PC-9 (cell line): ENCODE results near the gene FILIP1. TPM values are rescaled to one million over a fixed set of nuclear protein-coding genes. Genes with fewer than 3 reads are reported as not detected.
A peak's percentile ranks its signal among the peaks of the same experiment; 100 is the strongest.

ENCODE experiments used
- BruUV-seq: library from RNA; stranded (reverse); fragments of 400-500 nt; replicated peaks from 2 replicates; lab custom pipeline; 2021; lab: Mats Ljungman, UMichigan
- CTCF ChIA-PET: fragments of 300-600 bp; sonication (Branson Sonifier 250); formaldehyde crosslinking; loops from one replicate; lab custom pipeline; 2022; ENCODE audit warnings: antibody characterized with exemption; lab: Charles Lee
- POLR2A ChIA-PET: fragments of 300-600 bp; sonication (Branson Sonifier 250); formaldehyde crosslinking; loops from one replicate; lab custom pipeline; 2022; ENCODE audit warnings: antibody characterized with exemption; ENCODE audit not compliant: unreplicated experiment; lab: Charles Lee
- DNase-seq, 2 experiments: peaks; one replicate each; pipeline versions ENCODE4 v3.0.0 to v3.0.0-alpha.2; 2015 to 2022; ENCODE audit warnings: mixed read lengths in 1 of 2
- H2AFZ ChIP-seq: fragments of 200-600 bp; sonication (generic); 2 replicates; pipeline ENCODE4 v1.8.1; 2017; ENCODE audit warnings: antibody characterized with exemption
- H3F3A ChIP-seq: fragments of 200-600 bp; sonication (generic); 2 replicates; pipeline ENCODE4 v1.8.1; 2017; ENCODE audit warnings: antibody characterized with exemption, mild to moderate bottlenecking, low read depth; ENCODE audit not compliant: insufficient read depth
- H3K27ac ChIP-seq: fragments of 200-600 bp; sonication (generic); 2 replicates; pipeline ENCODE4 v1.6.1; 2016; ENCODE audit warnings: mixed run types
- H3K27me3 ChIP-seq: fragments of 200-600 bp; sonication (generic); 2 replicates; pipeline ENCODE4 v1.6.1; 2016; ENCODE audit warnings: low read depth, mixed run types; ENCODE audit not compliant: insufficient read depth
- H3K36me3 ChIP-seq: fragments of 200-600 bp; sonication (generic); 2 replicates; pipeline ENCODE4 v1.6.1; 2016; ENCODE audit warnings: low read depth, mixed run types
- H3K4me1 ChIP-seq: fragments of 200-600 bp; sonication (generic); replicated peaks from 2 replicates; pipeline ENCODE4 v1.6.1; 2016; ENCODE audit warnings: mixed run types; ENCODE audit not compliant: insufficient read depth
- H3K4me2 ChIP-seq: fragments of 200-600 bp; sonication (generic); 2 replicates; pipeline ENCODE4 v1.6.1; 2017; ENCODE audit warnings: mixed run types
- H3K4me3 ChIP-seq: fragments of 200-600 bp; sonication (generic); 2 replicates; pipeline ENCODE4 v1.6.1; 2016; ENCODE audit warnings: mixed run types
- H3K79me2 ChIP-seq: fragments of 200-600 bp; sonication (generic); 2 replicates; pipeline ENCODE4 v1.6.1; 2017; ENCODE audit warnings: low read depth, mixed run types
- H3K9me2 ChIP-seq: fragments of 200-600 bp; sonication (generic); 2 replicates; pipeline ENCODE4 v1.8.1; 2017; ENCODE audit warnings: mild to moderate bottlenecking; ENCODE audit not compliant: insufficient read depth
- H3K9me3 ChIP-seq: fragments of 200-600 bp; sonication (generic); 2 replicates; pipeline ENCODE4 v1.8.1; 2016; ENCODE audit warnings: low read depth; ENCODE audit not compliant: insufficient read depth
- H4K20me1 ChIP-seq: fragments of 200-600 bp; sonication (generic); 2 replicates; pipeline ENCODE4 v1.8.1; 2017; ENCODE audit not compliant: insufficient read depth
- EZH2 ChIP-seq: fragments of 200-600 bp; sonication (generic); IDR thresholded peaks from 2 replicates; pipeline ENCODE4 v1.8.0; 2017; ENCODE audit warnings: antibody characterized with exemption, low read depth
- intact Hi-C: fragments of 100-400 bp; cut with micrococcal nuclease; formaldehyde crosslinking; loops from one replicate; pipeline ENCODE4 v1.10.0; 2022; ENCODE audit not compliant: unreplicated experiment
- total RNA-seq: library from RNA; stranded (reverse); gene quantifications from 2 replicates; pipeline ENCODE4 v1.2.3, GENCODE V29; 2021
- TF ChIP-seq, protein P1 (sequence below): fragments of 200-600 bp; sonication (generic); conservative IDR thresholded peaks from 2 replicates; pipeline ENCODE4 v1.6.1; 2017; ENCODE audit warnings: mixed run types, antibody characterized with exemption, mild to moderate bottlenecking, moderate library complexity

Gene FILIP1
- total RNA-seq, 1 experiment from 2014 or later = 0.15 TPM

DNA sequence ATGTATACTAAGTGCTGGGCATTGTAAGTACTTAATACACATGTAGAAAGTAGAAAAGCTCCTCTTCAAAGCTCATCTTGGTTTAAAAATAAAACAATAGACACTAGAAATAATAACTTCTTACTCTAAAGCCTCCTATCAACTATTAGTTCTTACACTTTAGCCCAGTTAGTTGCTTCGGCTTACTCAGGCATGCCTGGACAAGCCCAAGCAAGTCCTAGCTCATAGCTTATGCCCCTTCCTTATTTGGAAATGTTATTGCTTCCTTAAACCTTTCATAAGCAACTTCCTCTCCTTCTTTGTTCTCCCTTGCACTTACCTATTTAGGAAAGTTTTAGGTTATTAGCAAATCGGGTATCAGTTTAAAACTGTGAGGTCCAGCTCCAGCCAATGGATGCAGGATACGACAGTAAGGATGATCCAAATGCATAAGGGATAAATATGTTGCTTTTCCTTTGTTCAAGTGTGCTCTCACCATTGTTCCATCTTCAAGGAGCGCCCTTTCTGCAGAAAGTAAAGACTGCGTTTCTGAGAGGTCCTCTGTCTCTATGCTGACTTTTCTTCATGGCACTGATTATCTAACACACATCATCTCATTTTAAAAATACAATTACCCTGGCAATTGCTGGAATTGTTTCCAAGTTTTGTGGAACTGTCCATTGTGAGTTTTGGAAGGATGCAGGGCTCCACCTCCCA is 221.3 kb downstream of the FILIP1 start:
- Histone ChIP-seq H3K9me3 (no peaks in the 10 kb centered on the region), H3K4me1 (peaks cover 23% of the 10 kb centered on the region), H3K27ac (no peak overlapping the region), H3K79me2 (peaks cover 72% of the 10 kb centered on the region), H3K4me2 (no peak overlapping the region), H3K27me3 (no peaks in the 10 kb centered on the region), H3K9me2 (no peaks in the 10 kb centered on the region), H4K20me1 (peaks cover 4% of the 10 kb centered on the region; the same call in 1 of the 2 replicates), H3F3A (peaks cover 13% of the 10 kb centered on the region; the same call in 1 of the 2 replicates), H2AFZ (no peak overlapping the region), H3K36me3 (peaks cover 7% of the 10 kb centered on the region; the same call in 1 of the 2 replicates), H3K4me3 (no peak overlapping the region)
- CTCF ChIA-PET = no interaction called here
- POLR2A ChIA-PET = no interaction called here
- intact Hi-C loops = no loop called here
- DNase-seq = no peak
- TF ChIP-seq, protein P1, sequence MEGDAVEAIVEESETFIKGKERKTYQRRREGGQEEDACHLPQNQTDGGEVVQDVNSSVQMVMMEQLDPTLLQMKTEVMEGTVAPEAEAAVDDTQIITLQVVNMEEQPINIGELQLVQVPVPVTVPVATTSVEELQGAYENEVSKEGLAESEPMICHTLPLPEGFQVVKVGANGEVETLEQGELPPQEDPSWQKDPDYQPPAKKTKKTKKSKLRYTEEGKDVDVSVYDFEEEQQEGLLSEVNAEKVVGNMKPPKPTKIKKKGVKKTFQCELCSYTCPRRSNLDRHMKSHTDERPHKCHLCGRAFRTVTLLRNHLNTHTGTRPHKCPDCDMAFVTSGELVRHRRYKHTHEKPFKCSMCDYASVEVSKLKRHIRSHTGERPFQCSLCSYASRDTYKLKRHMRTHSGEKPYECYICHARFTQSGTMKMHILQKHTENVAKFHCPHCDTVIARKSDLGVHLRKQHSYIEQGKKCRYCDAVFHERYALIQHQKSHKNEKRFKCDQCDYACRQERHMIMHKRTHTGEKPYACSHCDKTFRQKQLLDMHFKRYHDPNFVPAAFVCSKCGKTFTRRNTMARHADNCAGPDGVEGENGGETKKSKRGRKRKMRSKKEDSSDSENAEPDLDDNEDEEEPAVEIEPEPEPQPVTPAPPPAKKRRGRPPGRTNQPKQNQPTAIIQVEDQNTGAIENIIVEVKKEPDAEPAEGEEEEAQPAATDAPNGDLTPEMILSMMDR = no peak
- TF ChIP-seq EZH2 = no peak
- BruUV-seq = no TSS peak

- Histone ChIP-seq H3K4me3 (no peak overlapping the region), H3K27me3 (no peaks in the 10 kb centered on the region), H3K27ac (no peak overlapping the region), H3K36me3 (peaks cover 7% of the 10 kb centered on the region; the same call in 1 of the 2 replicates), H3F3A (peaks cover 3% of the 10 kb centered on the region), H3K4me1 (peaks cover 7% of the 10 kb centered on the region; the same call in 1 of the 2 replicates), H2AFZ (no peak overlapping the region), H3K4me2 (no peak overlapping the region), H3K79me2 (peaks cover 44% of the 10 kb centered on the region), H3K9me2 (no peaks in the 10 kb centered on the region), H4K20me1 (peaks cover 22% of the 10 kb centered on the region), H3K9me3 (0 out of 2 replicates have a peak, but pooled peaks cover 3% of the 10 kb centered on the region)
- TF ChIP-seq, protein P1 = no peak
- no peak for TF ChIP-seq EZH2
- no TSS peak for BruUV-seq
- intact Hi-C loops = loop anchor here (2.0 kb wide), 1 partner anchor 16 kb away; the partner anchor contains the start of gene TMEM30A
- CTCF ChIA-PET = no interaction called here
- POLR2A ChIA-PET = no interaction called here
- no peak for DNase-seq
Measured at GRCh38 chr6:75268988-75269354, 224.6 kb downstream of the FILIP1 start.

- Histone ChIP-seq H3K9me2 (no peaks in the 10 kb centered on the region), H4K20me1 (peaks cover 22% of the 10 kb centered on the region), H3K9me3 (0 out of 2 replicates have a peak, but pooled peaks cover 3% of the 10 kb centered on the region), H3K79me2 (peaks cover 38% of the 10 kb centered on the region), H2AFZ (no peak overlapping the region), H3F3A (peaks cover 3% of the 10 kb centered on the region), H3K36me3 (peaks cover 7% of the 10 kb centered on the region; the same call in 1 of the 2 replicates), H3K4me3 (no peak overlapping the region), H3K4me1 (peaks cover 7% of the 10 kb centered on the region; the same call in 1 of the 2 replicates), H3K4me2 (peak overlapping the region; percentile 1; the same call in 1 of the 2 replicates), H3K27me3 (no peaks in the 10 kb centered on the region), H3K27ac (no peak overlapping the region)
- ChIA-PET CTCF (interaction anchor here (0.6 to 1.3 kb wide), 4 partner anchors 59 to 434 kb away, joined by 3 read pairs; no protein-coding TSS in a partner anchor), POLR2A (interaction anchor here (0.6 to 0.7 kb wide), 2 partner anchors 24 to 33 kb away, joined by 6 to 11 read pairs; no protein-coding TSS in a partner anchor)
- TF ChIP-seq, protein P1 = no peak
- no peak for TF ChIP-seq EZH2
- peak in 1 of 2 experiments; percentile 62 for DNase-seq
- intact Hi-C loops = loop anchor here (2.0 kb wide), 1 partner anchor 16 kb away; the partner anchor contains the start of gene TMEM30A
- BruUV-seq = no TSS peak
Measured at GRCh38 chr6:75268121-75268987, 225.2 kb downstream of the FILIP1 start.
